HL-60 (cell line): Measurements from ENCODE around the gene PARN.

ENCODE experiments used
- CTCF ChIP-seq: IDR thresholded peaks from one replicate; pipeline ENCODE4 v1.5.1; 2011; ENCODE audit warnings: low read length, control low read depth, inconsistent platforms; ENCODE audit not compliant: insufficient read depth
- POLR2AphosphoS5 ChIP-seq: IDR thresholded peaks from 2 replicates; pipeline ENCODE4 v1.6.1; 2012; ENCODE audit warnings: low read depth

GRCh38 chr16:14510581-14510938, 119.5 kb downstream of the PARN start:
- no peak for TF ChIP-seq CTCF
- TF ChIP-seq POLR2AphosphoS5 = no peak
